Activated CD8-positive, alpha-beta memory T cell treated with anti-CD3 and anti-CD28 coated beads, Interleukin-2, amount 10 ng/mL, durations not matched to agents 7 days and 5 days (primary cell): ENCODE results near the gene NAB2. TPM values are rescaled to one million over a fixed set of nuclear protein-coding genes. Genes with fewer than 3 reads are reported as not detected.

Source experiments
- ATAC-seq: fragments of 150-1000 bp; cut with Tn5 transposase; one replicate; pipeline ENCODE4 v1.10.0; 2021; ENCODE audit warnings: moderate library complexity
- CTCF ChIA-PET: fragments of 350-600 bp; sonication (Branson Sonifier 250); formaldehyde crosslinking; loops from one replicate; lab custom pipeline; 2021; ENCODE audit warnings: antibody characterized with exemption; lab: Charles Lee
- DNase-seq: peaks from one replicate; pipeline ENCODE4 v3.0.0-alpha.2; 2020
- H3K27ac Mint-ChIP-seq: one replicate; pipeline ENCODE4 v1.8.0; 2021; ENCODE audit warnings: mild to moderate bottlenecking, mixed read lengths
- H3K27me3 Mint-ChIP-seq: one replicate; pipeline ENCODE4 v1.8.0; 2021; ENCODE audit warnings: mixed read lengths
- H3K36me3 Mint-ChIP-seq: one replicate; pipeline ENCODE4 v1.8.0; 2021; ENCODE audit warnings: mild to moderate bottlenecking, mixed read lengths
- H3K4me1 Mint-ChIP-seq: one replicate; pipeline ENCODE4 v1.8.0; 2021; ENCODE audit warnings: mixed read lengths
- H3K4me3 Mint-ChIP-seq: one replicate; pipeline ENCODE4 v1.8.0; 2021; ENCODE audit warnings: mild to moderate bottlenecking, moderate library complexity, mixed read lengths
- H3K9me3 Mint-ChIP-seq: one replicate; pipeline ENCODE4 v1.8.0; 2022; ENCODE audit warnings: low read depth, mixed read lengths
- total RNA-seq, 2 experiments: library from RNA; stranded (reverse); gene quantifications; one replicate each; pipeline ENCODE4 v1.2.3, GENCODE V29; 2021

NAB2 gene
- total RNA-seq, 2 experiments from 2014 or later: 10.0 to 31.1 TPM

- peaks cover 29% of the 10 kb centered on the region for H3K4me1 Mint-ChIP-seq
- peak within 1 kb of the TSS; percentile 92 for H3K4me3 Mint-ChIP-seq
- H3K27ac Mint-ChIP-seq: peak within 1 kb of the TSS; percentile 100
These were observed 10.2 kb upstream of the NAB2 start, which contains the start of gene NEMP1 for GRCh38 chr12:57078519-57079404. Gene NEMP1 (minus strand): TSS chr12:57078791. CDS start chr12:57078745, 46 bp downstream.

GRCh38 chr12:57079821-57080220 is 9.1 kb upstream of the NAB2 start:
- Mint-ChIP-seq H3K9me3 (no peaks in the 10 kb centered on the region), H3K4me1 (peaks cover 24% of the 10 kb centered on the region), H3K27ac (peak overlapping the region; percentile 100), H3K4me3 (peak overlapping the region; percentile 92), H3K36me3 (peaks cover 7% of the 10 kb centered on the region), H3K27me3 (no peaks in the 10 kb centered on the region)
- DNase-seq (no peak), ATAC-seq (no peak)
- CTCF ChIA-PET: interaction anchor here (1.0 to 14.1 kb wide), 12 partner anchors 8 to 373 kb away, joined by 3 to 263 read pairs (median 6); partner anchors contain the start of genes NAB2 and STAT6

More at GRCh38 chr12:57078519-57079404, 10.2 kb upstream of the NAB2 start, which contains the start of gene NEMP1:
- DNase-seq (peak; percentile 99), ATAC-seq (peak; percentile 96)
- Mint-ChIP-seq H3K27me3 (no peaks in the 10 kb centered on the region), H3K9me3 (no peaks in the 10 kb centered on the region), H3K36me3 (peaks cover 9% of the 10 kb centered on the region)
- CTCF ChIA-PET: interaction anchor here (0.8 to 14.1 kb wide), 19 partner anchors 9 to 374 kb away, joined by 3 to 263 read pairs (median 4); partner anchors contain the start of genes NAB2 and STAT6

GRCh38 chr12:57080855-57081254 is 8.1 kb upstream of the NAB2 start:
- Mint-ChIP-seq H3K36me3 (peaks cover 7% of the 10 kb centered on the region), H3K4me1 (peaks cover 32% of the 10 kb centered on the region), H3K27me3 (no peaks in the 10 kb centered on the region), H3K27ac (peak overlapping the region; percentile 3), H3K9me3 (no peaks in the 10 kb centered on the region), H3K4me3 (no peak overlapping the region)
- DNase-seq: no peak
- ATAC-seq: no peak
- CTCF ChIA-PET: interaction anchor here (0.8 to 14.1 kb wide), 5 partner anchors 9 to 44 kb away, joined by 3 to 263 read pairs (median 4); partner anchors contain the start of gene STAT6

GRCh38 chr12:57085999-57086492 is 2.9 kb upstream of the NAB2 start:
- Mint-ChIP-seq H3K27ac (peak overlapping the region; percentile 91), H3K4me1 (peaks cover 42% of the 10 kb centered on the region), H3K36me3 (no peaks in the 10 kb centered on the region), H3K27me3 (no peaks in the 10 kb centered on the region), H3K4me3 (peak overlapping the region; percentile 81), H3K9me3 (no peaks in the 10 kb centered on the region)
- no peak for ATAC-seq
- CTCF ChIA-PET: interaction anchor here (2.3 to 16.0 kb wide), 4 partner anchors 7 to 78 kb away, joined by 8 to 202 read pairs (median 52); partner anchors contain the start of genes NEMP1 and STAT6
- DNase-seq: no peak

GRCh38 chr12:57086493-57087009 is 2.4 kb upstream of the NAB2 start:
- CTCF ChIA-PET: interaction anchor here (1.7 to 16.0 kb wide), 5 partner anchors 8 to 79 kb away, joined by 4 to 202 read pairs (median 21); partner anchors contain the start of genes NEMP1 and STAT6
- Mint-ChIP-seq H3K4me1 (peaks cover 42% of the 10 kb centered on the region), H3K27ac (peak overlapping the region; percentile 91)

GRCh38 chr12:57087010-57087690 is 1.8 kb upstream of the NAB2 start:
- Mint-ChIP-seq H3K36me3 (peaks cover 2% of the 10 kb centered on the region), H3K4me3 (peak overlapping the region; percentile 81), H3K27ac (peak overlapping the region; percentile 91), H3K27me3 (no peaks in the 10 kb centered on the region), H3K4me1 (peaks cover 46% of the 10 kb centered on the region), H3K9me3 (no peaks in the 10 kb centered on the region)
- CTCF ChIA-PET: interaction anchor here (1.6 to 16.0 kb wide), 6 partner anchors 8 to 79 kb away, joined by 4 to 202 read pairs (median 14); partner anchors contain the start of genes NEMP1 and STAT6
- peak; percentile 48 for ATAC-seq
- DNase-seq: peak; percentile 89

More at GRCh38 chr12:57086493-57087009, 2.4 kb upstream of the NAB2 start:
- DNase-seq (peak; percentile 63), ATAC-seq (no peak)
- no peaks in the 10 kb centered on the region for H3K9me3 Mint-ChIP-seq
- no peaks in the 10 kb centered on the region for H3K27me3 Mint-ChIP-seq
- H3K36me3 Mint-ChIP-seq: no peaks in the 10 kb centered on the region
- H3K4me3 Mint-ChIP-seq: peak overlapping the region; percentile 81

GRCh38 chr12:57087691-57088353 is 1.1 kb upstream of the NAB2 start:
- Mint-ChIP-seq H3K27me3 (no peaks in the 10 kb centered on the region), H3K9me3 (no peaks in the 10 kb centered on the region), H3K27ac (peak overlapping the region; percentile 88), H3K4me1 (peaks cover 51% of the 10 kb centered on the region), H3K4me3 (peak overlapping the region; percentile 81), H3K36me3 (peaks cover 2% of the 10 kb centered on the region)
- DNase-seq (peak; percentile 88), ATAC-seq (peak; percentile 29)
- CTCF ChIA-PET: interaction anchor here (1.6 to 16.0 kb wide), 6 partner anchors 9 to 80 kb away, joined by 4 to 202 read pairs (median 14); partner anchors contain the start of genes NEMP1 and STAT6

- peak; percentile 72 for DNase-seq
- peak overlapping the region; percentile 73 for H3K27ac Mint-ChIP-seq
- CTCF ChIA-PET: interaction anchor here (0.7 to 16.0 kb wide), 9 partner anchors 9 to 125 kb away, joined by 3 to 202 read pairs (median 5); partner anchors contain the start of genes NEMP1 and STAT6
- H3K27me3 Mint-ChIP-seq: no peaks in the 10 kb centered on the region
- H3K9me3 Mint-ChIP-seq: no peaks in the 10 kb centered on the region
- peaks cover 62% of the 10 kb centered on the region for H3K4me1 Mint-ChIP-seq
- peak overlapping the region; percentile 84 for H3K4me3 Mint-ChIP-seq
- peaks cover 2% of the 10 kb centered on the region for H3K36me3 Mint-ChIP-seq
- no peak for ATAC-seq
These were observed 644 bp downstream of the NAB2 start for GRCh38 chr12:57089271-57090245.

GRCh38 chr12:57090490-57090889 is 1.6 kb downstream of the NAB2 start:
- Mint-ChIP-seq H3K4me3 (peak overlapping the region; percentile 53), H3K27me3 (no peaks in the 10 kb centered on the region), H3K36me3 (peaks cover 2% of the 10 kb centered on the region), H3K4me1 (peaks cover 64% of the 10 kb centered on the region), H3K9me3 (no peaks in the 10 kb centered on the region), H3K27ac (peak overlapping the region; percentile 12)
- no peak for DNase-seq
- no peak for ATAC-seq
- CTCF ChIA-PET: interaction anchor here (1.2 to 16.0 kb wide), 6 partner anchors 8 to 124 kb away, joined by 3 to 202 read pairs (median 19); partner anchors contain the start of genes NEMP1 and STAT6

GRCh38 chr12:57090924-57091637 is 2.2 kb downstream of the NAB2 start:
- Mint-ChIP-seq H3K9me3 (no peaks in the 10 kb centered on the region), H3K36me3 (peaks cover 2% of the 10 kb centered on the region), H3K4me3 (peak overlapping the region; percentile 53), H3K27me3 (no peaks in the 10 kb centered on the region), H3K4me1 (peaks cover 59% of the 10 kb centered on the region), H3K27ac (peak overlapping the region; percentile 12)
- DNase-seq: no peak
- CTCF ChIA-PET: interaction anchor here (1.2 to 16.0 kb wide), 7 partner anchors 8 to 123 kb away, joined by 3 to 202 read pairs (median 18); partner anchors contain the start of genes NEMP1 and STAT6
- ATAC-seq: no peak
